Measurements from ENCODE around the gene MALT1. TPM values are rescaled to one million over a fixed set of nuclear protein-coding genes. Genes with fewer than 3 reads are reported as not detected.
A peak's percentile ranks its signal among the peaks of the same experiment; 100 is the strongest.

MALT1 gene
- total RNA-seq, 1 donor from 2014 or later = 28.4 TPM

DNA sequence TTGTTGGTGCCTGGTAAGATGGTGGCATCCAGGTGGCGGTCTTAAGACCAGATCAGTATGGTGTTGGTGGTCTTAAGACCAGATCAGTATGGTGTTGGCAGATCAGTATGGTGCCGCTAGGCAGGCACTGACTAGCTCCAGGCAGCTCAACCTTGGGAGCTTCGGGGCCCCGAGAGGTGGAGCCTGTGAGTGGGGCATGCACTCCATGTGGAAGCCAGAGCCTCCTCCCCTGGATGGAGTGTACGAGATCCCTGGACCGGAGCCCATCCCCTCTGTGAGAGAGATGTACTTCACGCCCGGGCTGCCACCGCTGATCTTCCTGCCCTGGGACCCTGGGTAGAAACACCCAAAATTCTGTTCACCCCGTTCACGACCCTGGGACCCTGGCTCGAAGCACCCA, 19.0 kb downstream of the MALT1 start:
- Histone ChIP-seq H3K9ac (no peak overlapping the region), H3K4me2 (no peak overlapping the region), H3K36me3 (no peaks in the 10 kb centered on the region), H4K20me1 (ENCODE audit: low read depth) (no peaks in the 10 kb centered on the region), H3K4me1 (no peaks in the 10 kb centered on the region), H3K27me3 (no peaks in the 10 kb centered on the region), H2AFZ (replicated peaks) (no peak overlapping the region), H3K79me2 (ENCODE audit: low read depth) (no peaks in the 10 kb centered on the region), H3F3A (ENCODE audit: low read depth) (no peaks in the 10 kb centered on the region), H3K9me3 (ENCODE audit: low read depth) (no peaks in the 10 kb centered on the region), H3K27ac (no peak overlapping the region), H3K4me3 (no peak overlapping the region)
- DNase-seq (ENCODE audit: low spot score) = no peak
- TF ChIP-seq EZH2 (IDR thresholded peaks at IDR 0.05) (no peak), EZH2phosphoT487 (IDR thresholded peaks at IDR 0.05) (no peak)
- TF ChIP-seq, protein P1, sequence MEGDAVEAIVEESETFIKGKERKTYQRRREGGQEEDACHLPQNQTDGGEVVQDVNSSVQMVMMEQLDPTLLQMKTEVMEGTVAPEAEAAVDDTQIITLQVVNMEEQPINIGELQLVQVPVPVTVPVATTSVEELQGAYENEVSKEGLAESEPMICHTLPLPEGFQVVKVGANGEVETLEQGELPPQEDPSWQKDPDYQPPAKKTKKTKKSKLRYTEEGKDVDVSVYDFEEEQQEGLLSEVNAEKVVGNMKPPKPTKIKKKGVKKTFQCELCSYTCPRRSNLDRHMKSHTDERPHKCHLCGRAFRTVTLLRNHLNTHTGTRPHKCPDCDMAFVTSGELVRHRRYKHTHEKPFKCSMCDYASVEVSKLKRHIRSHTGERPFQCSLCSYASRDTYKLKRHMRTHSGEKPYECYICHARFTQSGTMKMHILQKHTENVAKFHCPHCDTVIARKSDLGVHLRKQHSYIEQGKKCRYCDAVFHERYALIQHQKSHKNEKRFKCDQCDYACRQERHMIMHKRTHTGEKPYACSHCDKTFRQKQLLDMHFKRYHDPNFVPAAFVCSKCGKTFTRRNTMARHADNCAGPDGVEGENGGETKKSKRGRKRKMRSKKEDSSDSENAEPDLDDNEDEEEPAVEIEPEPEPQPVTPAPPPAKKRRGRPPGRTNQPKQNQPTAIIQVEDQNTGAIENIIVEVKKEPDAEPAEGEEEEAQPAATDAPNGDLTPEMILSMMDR (IDR thresholded peaks at IDR 0.05) = no peak
- Mint-ChIP-seq H3K27me3 (ENCODE audit: insufficient read depth, low read depth) (peaks cover 3% of the 10 kb centered on the region), H3K4me1 (peaks cover 14% of the 10 kb centered on the region), H3K36me3 (peaks cover 53% of the 10 kb centered on the region), H3K4me3 (no peak overlapping the region), H3K9me3 (peaks cover 2% of the 10 kb centered on the region), H3K27ac (peak overlapping the region; percentile 46)

GRCh38 chr18:58691256-58691655, 20.0 kb downstream of the MALT1 start:
- TF ChIP-seq, protein P1 (IDR thresholded peaks at IDR 0.05) = no peak
- Mint-ChIP-seq H3K4me1 (peaks cover 14% of the 10 kb centered on the region), H3K27ac (no peak overlapping the region), H3K27me3 (ENCODE audit: insufficient read depth, low read depth) (peaks cover 3% of the 10 kb centered on the region), H3K9me3 (peaks cover 2% of the 10 kb centered on the region), H3K36me3 (peaks cover 54% of the 10 kb centered on the region), H3K4me3 (no peak overlapping the region)
- DNase-seq (ENCODE audit: low spot score) = no peak
- Histone ChIP-seq H3K4me1 (no peaks in the 10 kb centered on the region), H3K4me3 (no peak overlapping the region), H3K9me3 (ENCODE audit: low read depth) (no peaks in the 10 kb centered on the region), H3K27me3 (no peaks in the 10 kb centered on the region), H3K9ac (no peak overlapping the region), H3K79me2 (ENCODE audit: low read depth) (no peaks in the 10 kb centered on the region), H3K27ac (no peak overlapping the region), H3K36me3 (no peaks in the 10 kb centered on the region), H3K4me2 (no peak overlapping the region), H2AFZ (replicated peaks) (no peak overlapping the region), H4K20me1 (ENCODE audit: low read depth) (no peaks in the 10 kb centered on the region), H3F3A (ENCODE audit: low read depth) (no peaks in the 10 kb centered on the region)

GRCh38 chr18:58692422-58693185, 21.3 kb downstream of the MALT1 start:
- H3K27me3 ChIP-seq = no peaks in the 10 kb centered on the region
- H3F3A ChIP-seq (ENCODE audit: low read depth) = no peaks in the 10 kb centered on the region
- H4K20me1 ChIP-seq (ENCODE audit: low read depth) = no peaks in the 10 kb centered on the region
- peaks cover 2% of the 10 kb centered on the region for H3K9me3 Mint-ChIP-seq
- peaks cover 6% of the 10 kb centered on the region for H3K4me1 ChIP-seq
- no peak overlapping the region for H3K4me3 ChIP-seq
- TF ChIP-seq EZH2phosphoT487 (IDR thresholded peaks at IDR 0.05) (no peak), EZH2 (IDR thresholded peaks at IDR 0.05) (no peak)
- TF ChIP-seq, protein P1 (IDR thresholded peaks at IDR 0.05) = no peak
- H3K36me3 Mint-ChIP-seq = peaks cover 51% of the 10 kb centered on the region
- H3K4me1 Mint-ChIP-seq = peaks cover 16% of the 10 kb centered on the region
- no peaks in the 10 kb centered on the region for H3K9me3 ChIP-seq (ENCODE audit: low read depth)
- no peak overlapping the region for H3K4me2 ChIP-seq
- no peaks in the 10 kb centered on the region for H3K36me3 ChIP-seq
- DNase-seq (ENCODE audit: low spot score) = no peak
- H2AFZ ChIP-seq (replicated peaks) = no peak overlapping the region
- H3K4me3 Mint-ChIP-seq = no peak overlapping the region
- no peaks in the 10 kb centered on the region for H3K79me2 ChIP-seq (ENCODE audit: low read depth)
- peaks cover 3% of the 10 kb centered on the region for H3K27me3 Mint-ChIP-seq (ENCODE audit: insufficient read depth, low read depth)
- H3K9ac ChIP-seq = no peak overlapping the region
- no peak overlapping the region for H3K27ac Mint-ChIP-seq
- H3K27ac ChIP-seq = no peak overlapping the region
